Lower leg skin (tissue), 4 donors: Measurements from ENCODE around the gene PRM3. TPM values are rescaled to one million over a fixed set of nuclear protein-coding genes. Genes with fewer than 3 reads are reported as not detected.
A peak's percentile ranks its signal among the peaks of the same experiment; 100 is the strongest.

Experiments used
- DNase-seq, 2 donors: peaks; one replicate each; pipeline ENCODE4 v3.0.0-alpha.2; 2019; ENCODE audit warnings: low spot score in 2 of 2
- H3K4me3 ChIP-seq: fragments of 200-600 bp; sonication (generic); 2 replicates; pipeline ENCODE4 v1.5.1; 2017; ENCODE audit warnings: mild to moderate bottlenecking, low read depth; ENCODE audit not compliant: poor library complexity, severe bottlenecking
- POLR2A ChIP-seq, 2 donors: fragments of 450-650 bp; IDR thresholded peaks; one replicate each; pipeline ENCODE4 v1.6.1; 2016 to 2017; ENCODE audit warnings: antibody characterized with exemption in 2 of 2, mild to moderate bottlenecking in 1 of 2, moderate library complexity in 1 of 2
- WGBS, 2 donors: methylation state at CpG; one replicate each; pipeline ENCODE4 v1.1.5; 2018; 5-methylcytosine and 5-hydroxymethylcytosine counted together
- intact Hi-C: fragments of 100-400 bp; cut with DNase I; formaldehyde crosslinking; loops from one replicate; pipeline ENCODE4 v1.15.0; 2023; ENCODE audit warnings: low total_unique reads
- microRNA-seq, 2 donors: library from miRNA; unstranded; fragments of <30 nt; microRNA quantifications; one replicate each; pipeline ENCODE4, GENCODE V29; 2016; ENCODE audit warnings: borderline replicate concordance in 2 of 2, borderline number of aligned reads in 1 of 2
- total RNA-seq, 4 donors: library from RNA; depleted of rRNA; stranded (reverse); fragments of >200 nt; gene quantifications; one replicate each; pipeline ENCODE4 v1.1.0, GENCODE V29; 2016
- TF ChIP-seq, protein P1 (sequence below), 3 donors: fragments of 450-650 bp; IDR thresholded peaks; one replicate each; pipeline ENCODE4 v1.5.1; 2016; ENCODE audit warnings: antibody characterized with exemption in 3 of 3, mild to moderate bottlenecking in 3 of 3, moderate library complexity in 2 of 3

The PRM3 gene
- total RNA-seq, 4 donors from 2014 or later = not detected

DNA sequence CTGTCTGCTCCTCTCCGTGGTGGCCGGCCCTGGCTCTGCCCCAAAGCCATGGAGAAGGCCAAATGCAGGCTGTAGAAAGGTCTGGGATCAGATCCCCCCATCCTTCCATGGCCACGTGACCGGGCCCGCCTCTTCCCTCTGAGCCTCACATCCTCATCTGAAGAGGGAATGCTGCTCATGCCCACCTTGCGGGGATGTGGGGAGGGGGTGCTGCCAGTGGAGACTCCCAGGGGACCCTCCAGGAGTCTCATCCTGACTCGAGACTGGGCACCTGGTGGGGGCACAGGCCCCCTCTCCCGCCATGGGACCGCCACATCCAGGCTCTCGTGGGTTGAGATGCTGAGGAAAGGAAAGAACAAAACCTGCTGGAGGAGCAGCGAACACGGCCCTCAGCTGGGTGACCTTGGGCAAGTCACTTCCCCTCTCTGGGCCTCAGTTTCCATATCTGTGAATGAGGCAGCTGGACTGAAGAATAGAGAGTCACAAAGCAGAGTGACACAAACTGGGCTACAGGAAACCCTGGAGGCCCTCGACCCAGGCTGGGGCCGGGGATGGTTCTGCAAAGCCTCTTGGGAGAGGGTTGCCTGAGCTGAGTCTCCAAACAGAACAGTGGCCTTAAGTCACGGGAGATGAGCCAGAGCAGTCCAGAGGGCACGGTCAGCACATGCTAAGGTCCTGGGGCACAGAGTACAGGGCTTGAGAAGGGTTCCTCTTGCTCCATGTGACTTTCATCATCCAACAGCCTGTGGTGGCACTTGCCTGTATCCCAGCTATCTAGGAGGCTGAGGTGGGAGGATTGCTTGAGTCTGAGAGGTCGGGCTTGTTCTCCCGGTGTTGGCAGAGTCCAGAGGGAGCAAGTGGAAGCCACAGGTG is 47.5 kb downstream of the PRM3 start:
- WGBS, 2 donors = 81 to 83% methylated on average over 18 of the region's 18 CpGs
- intact Hi-C loops = no loop called here
- TF ChIP-seq, protein P1, sequence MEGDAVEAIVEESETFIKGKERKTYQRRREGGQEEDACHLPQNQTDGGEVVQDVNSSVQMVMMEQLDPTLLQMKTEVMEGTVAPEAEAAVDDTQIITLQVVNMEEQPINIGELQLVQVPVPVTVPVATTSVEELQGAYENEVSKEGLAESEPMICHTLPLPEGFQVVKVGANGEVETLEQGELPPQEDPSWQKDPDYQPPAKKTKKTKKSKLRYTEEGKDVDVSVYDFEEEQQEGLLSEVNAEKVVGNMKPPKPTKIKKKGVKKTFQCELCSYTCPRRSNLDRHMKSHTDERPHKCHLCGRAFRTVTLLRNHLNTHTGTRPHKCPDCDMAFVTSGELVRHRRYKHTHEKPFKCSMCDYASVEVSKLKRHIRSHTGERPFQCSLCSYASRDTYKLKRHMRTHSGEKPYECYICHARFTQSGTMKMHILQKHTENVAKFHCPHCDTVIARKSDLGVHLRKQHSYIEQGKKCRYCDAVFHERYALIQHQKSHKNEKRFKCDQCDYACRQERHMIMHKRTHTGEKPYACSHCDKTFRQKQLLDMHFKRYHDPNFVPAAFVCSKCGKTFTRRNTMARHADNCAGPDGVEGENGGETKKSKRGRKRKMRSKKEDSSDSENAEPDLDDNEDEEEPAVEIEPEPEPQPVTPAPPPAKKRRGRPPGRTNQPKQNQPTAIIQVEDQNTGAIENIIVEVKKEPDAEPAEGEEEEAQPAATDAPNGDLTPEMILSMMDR (IDR thresholded peaks at IDR 0.05) = no peak
- TF ChIP-seq POLR2A (IDR thresholded peaks at IDR 0.05) = no peak
- DNase-seq = peak in 1 of 2 donors; percentile 85
- H3K4me3 ChIP-seq = no peak overlapping the region

GRCh38 chr16:11224894-11225676 is 48.3 kb downstream of the PRM3 start:
- intact Hi-C loops = no loop called here
- WGBS, 2 donors = 68 to 71% methylated on average over 20 of the region's 21 CpGs
- peak in 1 of 2 donors; percentile 87 for DNase-seq
- TF ChIP-seq, protein P1 (IDR thresholded peaks at IDR 0.05) = no peak
- TF ChIP-seq POLR2A (IDR thresholded peaks at IDR 0.05) = no peak
- H3K4me3 ChIP-seq = no peak overlapping the region

DNA sequence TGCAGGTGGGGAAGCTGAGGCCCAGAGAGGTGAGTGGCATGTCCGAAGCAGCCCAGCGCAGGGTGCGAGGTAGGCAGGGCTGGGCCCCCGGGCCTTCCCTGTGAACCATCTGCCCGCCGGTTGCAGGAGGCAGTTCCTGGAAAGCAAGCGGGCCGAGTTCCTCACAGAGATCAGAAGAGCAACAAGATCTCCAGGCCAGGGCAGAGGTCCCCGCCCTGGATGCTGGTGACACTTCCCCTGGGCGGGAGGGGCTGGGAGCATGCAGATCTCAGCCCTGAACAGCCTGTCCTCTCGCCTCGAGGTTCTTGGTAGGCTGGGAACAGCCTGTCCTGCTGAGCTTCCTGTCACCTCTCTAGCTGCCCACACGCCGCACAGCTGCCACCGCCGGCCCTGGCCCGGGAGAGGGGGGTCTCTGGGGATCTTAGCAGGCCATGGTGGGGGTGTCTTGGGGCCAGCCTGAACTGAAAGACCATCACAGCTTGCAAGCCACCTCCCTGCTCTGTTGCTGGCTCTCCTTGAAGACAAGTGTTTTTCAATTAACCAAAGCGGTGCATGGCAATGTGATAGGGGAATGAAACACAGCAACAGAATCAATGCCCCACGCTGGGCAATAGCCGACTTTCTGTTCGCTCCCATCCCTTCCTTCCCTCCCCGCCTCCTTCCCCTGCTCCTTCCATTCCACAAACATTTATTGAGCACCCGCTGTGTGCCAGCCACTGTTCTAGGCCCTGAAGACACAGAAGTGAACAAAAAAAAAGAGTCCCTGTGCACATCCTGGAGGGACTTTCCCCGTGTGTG is 49.1 kb downstream of the PRM3 start:
- H3K4me3 ChIP-seq = no peak overlapping the region
- peak; percentile 86 to 95 for DNase-seq
- WGBS, 2 donors = 55 to 60% methylated on average over 23 to 24 of the region's 24 CpGs
- TF ChIP-seq, protein P1 (IDR thresholded peaks at IDR 0.05) = no peak
- intact Hi-C loops = no loop called here

Small RNA genes lying within 50 kb of the gene (microRNA-seq; reads per million reads assigned to microRNA genes)
- gene MIR548H2 = 0 reads per million in 2 donors

Other genes starting within 250 kb of the PRM3 start
- 10 to 100 TPM in 2 of 4 donors, 1 to 10 TPM in 2; 7.7 to 20.6 (median 10.1) TPM for gene SOCS1, start 17.4 kb downstream of the PRM3 start, total RNA-seq
- not detected for gene TNP2, start 4.3 kb downstream of the PRM3 start, total RNA-seq
- 1 to 10 TPM in 1 of 4 donors, not detected in 3; 2.3 TPM for gene PRM2, start 2.9 kb upstream of the PRM3 start, total RNA-seq
- gene PRM1, start 7.7 kb upstream of the PRM3 start, total RNA-seq = not detected
- gene RMI2, start 71.8 kb upstream of the PRM3 start, total RNA-seq = 10 to 100 TPM in 1 of 4 donors, 1 to 10 TPM in 3; 5.9 to 12.7 (median 7.9) TPM